ENCODE measurements around the gene PPFIBP2.

PPFIBP2 gene

DNA sequence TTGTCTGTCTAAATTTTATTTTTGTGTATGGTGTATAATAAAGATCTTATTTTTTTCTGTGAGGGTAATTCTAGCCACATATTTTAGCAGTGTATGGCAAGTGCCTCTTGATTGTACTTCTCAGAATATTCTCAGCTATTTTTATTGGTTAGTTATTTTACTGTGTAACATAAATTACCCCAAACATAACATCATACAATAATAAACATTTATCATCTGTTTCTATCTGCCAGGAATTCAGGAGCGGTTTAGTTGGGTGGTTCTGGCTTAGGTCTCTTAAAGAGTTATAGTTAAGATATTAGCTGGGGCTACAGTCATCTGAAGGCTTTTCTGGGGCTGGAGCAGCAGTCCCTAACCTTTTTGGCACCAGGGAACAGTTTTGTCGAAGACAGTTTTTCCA, 47.8 kb downstream of the PPFIBP2 start:
- H3K4me1 ChIP-seq (ENCODE audit: control insufficient read depth in 1 of 2, insufficient read depth in 2 of 2, low read length in 2 of 2): no peaks in the 10 kb centered on the region
- H3K9ac ChIP-seq (ENCODE audit: low read depth in 1 of 2, low read length in 2 of 2): no peak overlapping the region
- no peaks in the 10 kb centered on the region for H3K9me3 ChIP-seq (ENCODE audit: control insufficient read depth in 1 of 2, low read length in 2 of 2)
- H3K27ac ChIP-seq (ENCODE audit: low read depth, low read length): no peak overlapping the region
- H3K27me3 ChIP-seq (ENCODE audit: control insufficient read depth in 1 of 2, insufficient read depth in 2 of 2, low read length in 2 of 2): no peaks in the 10 kb centered on the region
- no peak overlapping the region for H3K4me3 ChIP-seq (ENCODE audit: low read depth in 1 of 2, low read length in 2 of 2)
- peaks cover 0 to 5% of the 10 kb centered on the region in 2 donors for H3K36me3 ChIP-seq (ENCODE audit: control insufficient read depth in 1 of 2, insufficient read depth in 2 of 2, low read length in 2 of 2)

DNA sequence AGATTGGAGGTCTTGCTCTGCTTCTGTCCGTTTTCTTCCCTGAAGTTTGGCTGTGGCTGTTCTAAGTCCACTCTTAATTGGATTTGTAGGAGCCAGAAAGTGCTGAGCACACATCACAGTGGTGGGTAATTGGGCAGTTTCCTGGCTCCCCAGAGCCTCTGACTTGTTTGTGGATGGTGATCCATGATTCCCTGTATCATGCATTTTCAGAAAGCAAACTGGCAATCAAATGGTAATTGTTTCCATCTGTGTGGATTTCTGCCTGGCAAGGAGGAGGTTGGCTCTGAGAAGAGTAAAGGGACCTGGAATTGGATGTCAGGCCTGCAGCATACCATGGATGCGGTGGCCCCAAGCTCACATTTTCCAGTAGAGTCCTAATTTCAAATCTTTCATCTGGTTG, 49.5 kb downstream of the PPFIBP2 start:
- Histone ChIP-seq H3K9me3 (ENCODE audit: control insufficient read depth in 1 of 2, low read length in 2 of 2) (no peaks in the 10 kb centered on the region), H3K4me1 (ENCODE audit: control insufficient read depth in 1 of 2, insufficient read depth in 2 of 2, low read length in 2 of 2) (no peaks in the 10 kb centered on the region), H3K27me3 (ENCODE audit: control insufficient read depth in 1 of 2, insufficient read depth in 2 of 2, low read length in 2 of 2) (no peaks in the 10 kb centered on the region), H3K36me3 (ENCODE audit: control insufficient read depth in 1 of 2, insufficient read depth in 2 of 2, low read length in 2 of 2) (peaks cover 0 to 5% of the 10 kb centered on the region in 2 donors), H3K9ac (ENCODE audit: low read depth in 1 of 2, low read length in 2 of 2) (no peak overlapping the region), H3K27ac (ENCODE audit: low read depth, low read length) (no peak overlapping the region), H3K4me3 (ENCODE audit: low read depth in 1 of 2, low read length in 2 of 2) (no peak overlapping the region)

DNA sequence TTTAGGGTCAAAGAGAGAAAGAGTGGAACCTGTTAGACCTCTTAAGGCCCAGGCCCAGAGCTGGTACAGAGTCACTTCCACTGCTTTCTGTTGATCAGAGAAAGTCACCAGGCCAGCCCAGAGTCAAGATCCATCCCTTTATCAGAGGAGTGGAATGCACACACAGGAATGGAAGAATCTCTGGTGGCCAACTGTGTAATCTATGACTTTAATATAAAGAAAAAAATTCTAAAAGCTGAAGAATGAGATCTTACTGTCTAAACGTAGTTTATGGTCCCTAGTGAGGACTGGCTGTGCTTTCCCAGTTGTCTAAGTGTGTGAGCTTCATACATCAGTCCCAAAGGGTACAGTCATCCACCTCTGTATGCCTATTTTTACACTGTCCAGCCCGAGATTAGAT, 51.0 kb downstream of the PPFIBP2 start:
- Histone ChIP-seq H3K27me3 (ENCODE audit: control insufficient read depth in 1 of 2, insufficient read depth in 2 of 2, low read length in 2 of 2) (no peaks in the 10 kb centered on the region), H3K9ac (ENCODE audit: low read depth in 1 of 2, low read length in 2 of 2) (no peak overlapping the region), H3K36me3 (ENCODE audit: control insufficient read depth in 1 of 2, insufficient read depth in 2 of 2, low read length in 2 of 2) (peaks cover 0 to 5% of the 10 kb centered on the region in 2 donors), H3K4me3 (ENCODE audit: low read depth in 1 of 2, low read length in 2 of 2) (no peak overlapping the region), H3K9me3 (ENCODE audit: control insufficient read depth in 1 of 2, low read length in 2 of 2) (no peaks in the 10 kb centered on the region), H3K27ac (ENCODE audit: low read depth, low read length) (no peak overlapping the region), H3K4me1 (ENCODE audit: control insufficient read depth in 1 of 2, insufficient read depth in 2 of 2, low read length in 2 of 2) (no peaks in the 10 kb centered on the region)

DNA sequence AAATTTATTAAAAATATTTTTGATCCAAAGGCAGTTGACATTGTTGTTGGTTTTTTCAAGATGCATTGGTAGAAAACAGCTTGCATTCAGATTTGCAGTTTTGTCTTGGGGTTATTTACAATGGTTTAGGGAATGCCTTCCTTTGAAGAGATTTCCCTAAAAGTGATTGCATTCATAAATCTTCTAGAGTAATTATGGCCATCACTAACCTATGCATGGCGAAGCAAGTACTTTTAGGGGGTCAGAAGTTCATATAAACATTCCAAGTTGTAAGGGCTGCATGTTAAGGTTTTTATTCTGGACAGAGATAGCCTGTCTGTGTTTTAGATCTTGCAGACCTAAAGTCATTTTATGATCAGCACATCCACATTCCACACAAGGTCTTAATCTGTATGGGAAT, 53.5 kb downstream of the PPFIBP2 start:
- Histone ChIP-seq H3K4me1 (ENCODE audit: control insufficient read depth in 1 of 2, insufficient read depth in 2 of 2, low read length in 2 of 2) (peaks cover 6% of the 10 kb centered on the region in 2 donors), H3K36me3 (ENCODE audit: control insufficient read depth in 1 of 2, insufficient read depth in 2 of 2, low read length in 2 of 2) (peaks cover 0 to 5% of the 10 kb centered on the region in 2 donors), H3K9me3 (ENCODE audit: control insufficient read depth in 1 of 2, low read length in 2 of 2) (no peaks in the 10 kb centered on the region), H3K27me3 (ENCODE audit: control insufficient read depth in 1 of 2, insufficient read depth in 2 of 2, low read length in 2 of 2) (no peaks in the 10 kb centered on the region), H3K9ac (ENCODE audit: low read depth in 1 of 2, low read length in 2 of 2) (no peak overlapping the region), H3K27ac (ENCODE audit: low read depth, low read length) (no peak overlapping the region), H3K4me3 (ENCODE audit: low read depth in 1 of 2, low read length in 2 of 2) (no peak overlapping the region)

DNA sequence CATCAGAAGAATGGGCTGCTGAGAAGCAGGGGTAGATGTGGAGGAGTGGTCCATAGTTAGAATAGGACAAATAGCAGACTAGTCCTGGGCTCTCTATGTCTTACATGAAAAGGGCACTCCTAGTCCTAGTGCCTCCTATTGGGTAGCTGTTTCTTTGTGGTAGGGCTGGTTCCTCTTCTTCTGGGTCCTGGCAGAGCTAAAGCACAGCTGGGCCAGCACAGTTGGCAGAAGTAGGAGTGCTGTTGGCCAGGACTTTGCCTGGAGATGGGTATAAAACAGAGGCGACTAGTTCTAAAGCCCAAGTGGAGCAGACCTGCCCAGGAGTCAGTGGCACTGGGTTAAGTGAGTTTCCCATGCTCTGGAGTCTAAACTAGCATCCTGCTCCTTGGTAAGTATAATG, 55.2 kb downstream of the PPFIBP2 start:
- H3K4me1 ChIP-seq (ENCODE audit: control insufficient read depth in 1 of 2, insufficient read depth in 2 of 2, low read length in 2 of 2): peaks cover 18 to 21% of the 10 kb centered on the region in 2 donors
- no peak overlapping the region for H3K27ac ChIP-seq (ENCODE audit: low read depth, low read length)
- no peak overlapping the region for H3K4me3 ChIP-seq (ENCODE audit: low read depth in 1 of 2, low read length in 2 of 2)
- no peak overlapping the region for H3K9ac ChIP-seq (ENCODE audit: low read depth in 1 of 2, low read length in 2 of 2)
- no peaks in the 10 kb centered on the region for H3K9me3 ChIP-seq (ENCODE audit: control insufficient read depth in 1 of 2, low read length in 2 of 2)
- H3K27me3 ChIP-seq (ENCODE audit: control insufficient read depth in 1 of 2, insufficient read depth in 2 of 2, low read length in 2 of 2): no peaks in the 10 kb centered on the region
- peaks cover 0 to 5% of the 10 kb centered on the region in 2 donors for H3K36me3 ChIP-seq (ENCODE audit: control insufficient read depth in 1 of 2, insufficient read depth in 2 of 2, low read length in 2 of 2)

DNA sequence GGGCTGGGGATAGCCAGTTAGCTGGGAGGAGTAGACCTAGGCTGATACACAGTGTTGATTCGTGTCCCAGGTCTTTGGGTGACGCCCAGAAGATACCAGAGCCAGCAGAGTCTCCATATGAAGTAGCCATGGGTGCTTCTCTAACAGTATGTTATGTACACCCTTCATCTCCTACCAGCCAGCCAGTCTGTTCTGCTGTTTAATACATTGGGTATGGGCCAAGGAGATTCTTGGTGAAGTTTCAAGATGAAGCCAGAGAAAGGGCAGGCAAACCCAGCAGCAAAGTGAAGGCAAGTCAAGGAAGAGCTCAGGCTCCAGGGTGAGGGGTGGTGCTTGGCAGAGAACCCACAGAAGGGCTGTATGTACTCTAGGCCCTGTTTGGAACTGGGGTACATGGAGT, 56.4 kb downstream of the PPFIBP2 start:
- H3K9ac ChIP-seq (ENCODE audit: low read depth in 1 of 2, low read length in 2 of 2): no peak overlapping the region
- H3K27me3 ChIP-seq (ENCODE audit: control insufficient read depth in 1 of 2, insufficient read depth in 2 of 2, low read length in 2 of 2): no peaks in the 10 kb centered on the region
- H3K4me1 ChIP-seq (ENCODE audit: control insufficient read depth in 1 of 2, insufficient read depth in 2 of 2, low read length in 2 of 2): peaks cover 30 to 33% of the 10 kb centered on the region in 2 donors
- H3K27ac ChIP-seq (ENCODE audit: low read depth, low read length): no peak overlapping the region
- no peak overlapping the region for H3K4me3 ChIP-seq (ENCODE audit: low read depth in 1 of 2, low read length in 2 of 2)
- peaks cover 0 to 5% of the 10 kb centered on the region in 2 donors for H3K36me3 ChIP-seq (ENCODE audit: control insufficient read depth in 1 of 2, insufficient read depth in 2 of 2, low read length in 2 of 2)
- no peaks in the 10 kb centered on the region for H3K9me3 ChIP-seq (ENCODE audit: control insufficient read depth in 1 of 2, low read length in 2 of 2)

DNA sequence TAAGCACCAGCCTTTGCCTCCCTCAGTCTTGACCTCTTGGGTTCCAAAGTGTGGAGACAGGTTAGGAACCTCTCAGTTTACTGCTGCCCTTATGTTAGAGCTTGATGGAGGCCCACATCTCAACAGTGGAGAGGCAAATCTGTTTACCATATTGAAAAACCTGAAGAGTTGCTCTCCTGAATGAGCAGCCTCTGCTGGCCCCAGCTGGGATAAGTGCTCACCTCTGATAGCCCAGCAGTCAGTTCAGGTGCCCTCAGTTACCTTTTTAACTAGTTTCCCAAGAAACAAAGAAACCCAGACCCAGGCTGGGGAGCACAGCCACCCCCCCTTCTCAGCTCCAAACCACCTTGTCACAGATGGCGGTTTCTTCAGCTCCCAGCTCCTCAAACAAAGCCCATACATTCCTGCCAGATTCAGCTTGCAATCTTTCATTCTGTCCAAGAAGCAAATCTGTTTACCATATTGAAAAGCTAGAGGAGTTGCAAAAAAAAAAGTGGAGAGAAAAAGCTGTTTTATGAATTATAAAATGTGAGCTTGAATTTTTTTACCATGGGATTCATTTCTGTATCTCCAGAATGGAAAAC, 57.2 kb downstream of the PPFIBP2 start:
- H3K4me1 ChIP-seq (ENCODE audit: control insufficient read depth in 1 of 2, insufficient read depth in 2 of 2, low read length in 2 of 2): peaks cover 38 to 41% of the 10 kb centered on the region in 2 donors
- H3K36me3 ChIP-seq (ENCODE audit: control insufficient read depth in 1 of 2, insufficient read depth in 2 of 2, low read length in 2 of 2): no peaks in the 10 kb centered on the region
- no peak overlapping the region for H3K27ac ChIP-seq (ENCODE audit: low read depth, low read length)
- H3K9me3 ChIP-seq (ENCODE audit: control insufficient read depth in 1 of 2, low read length in 2 of 2): no peaks in the 10 kb centered on the region
- H3K4me3 ChIP-seq (ENCODE audit: low read depth in 1 of 2, low read length in 2 of 2): no peak overlapping the region
- H3K27me3 ChIP-seq (ENCODE audit: control insufficient read depth in 1 of 2, insufficient read depth in 2 of 2, low read length in 2 of 2): no peaks in the 10 kb centered on the region
- H3K9ac ChIP-seq (ENCODE audit: low read depth in 1 of 2, low read length in 2 of 2): no peak overlapping the region

DNA sequence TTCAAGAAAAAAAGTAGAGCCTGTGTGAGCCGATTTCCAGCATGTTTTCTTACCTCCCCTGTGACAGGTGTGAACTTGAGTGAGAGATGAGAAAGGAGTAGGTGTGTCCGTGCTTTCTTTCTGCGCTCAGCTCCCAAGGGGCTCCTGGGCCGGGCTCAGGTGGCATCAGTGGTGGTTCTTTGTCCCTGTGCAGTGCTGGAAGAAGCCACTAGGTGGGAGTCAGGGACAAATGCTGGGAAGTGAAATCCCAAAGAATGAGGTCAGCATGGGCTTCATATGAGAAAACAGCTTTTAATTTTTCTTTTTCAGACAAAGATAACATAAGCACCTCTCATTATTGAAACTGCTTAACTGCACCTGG, 57.8 kb downstream of the PPFIBP2 start:
- H3K27ac ChIP-seq (ENCODE audit: low read depth, low read length): no peak overlapping the region
- H3K4me1 ChIP-seq (ENCODE audit: control insufficient read depth in 1 of 2, insufficient read depth in 2 of 2, low read length in 2 of 2): peaks cover 44 to 46% of the 10 kb centered on the region in 2 donors
- H3K27me3 ChIP-seq (ENCODE audit: control insufficient read depth in 1 of 2, insufficient read depth in 2 of 2, low read length in 2 of 2): no peaks in the 10 kb centered on the region
- H3K36me3 ChIP-seq (ENCODE audit: control insufficient read depth in 1 of 2, insufficient read depth in 2 of 2, low read length in 2 of 2): no peaks in the 10 kb centered on the region
- no peaks in the 10 kb centered on the region for H3K9me3 ChIP-seq (ENCODE audit: control insufficient read depth in 1 of 2, low read length in 2 of 2)
- no peak overlapping the region for H3K4me3 ChIP-seq (ENCODE audit: low read depth in 1 of 2, low read length in 2 of 2)
- H3K9ac ChIP-seq (ENCODE audit: low read depth in 1 of 2, low read length in 2 of 2): no peak overlapping the region

DNA sequence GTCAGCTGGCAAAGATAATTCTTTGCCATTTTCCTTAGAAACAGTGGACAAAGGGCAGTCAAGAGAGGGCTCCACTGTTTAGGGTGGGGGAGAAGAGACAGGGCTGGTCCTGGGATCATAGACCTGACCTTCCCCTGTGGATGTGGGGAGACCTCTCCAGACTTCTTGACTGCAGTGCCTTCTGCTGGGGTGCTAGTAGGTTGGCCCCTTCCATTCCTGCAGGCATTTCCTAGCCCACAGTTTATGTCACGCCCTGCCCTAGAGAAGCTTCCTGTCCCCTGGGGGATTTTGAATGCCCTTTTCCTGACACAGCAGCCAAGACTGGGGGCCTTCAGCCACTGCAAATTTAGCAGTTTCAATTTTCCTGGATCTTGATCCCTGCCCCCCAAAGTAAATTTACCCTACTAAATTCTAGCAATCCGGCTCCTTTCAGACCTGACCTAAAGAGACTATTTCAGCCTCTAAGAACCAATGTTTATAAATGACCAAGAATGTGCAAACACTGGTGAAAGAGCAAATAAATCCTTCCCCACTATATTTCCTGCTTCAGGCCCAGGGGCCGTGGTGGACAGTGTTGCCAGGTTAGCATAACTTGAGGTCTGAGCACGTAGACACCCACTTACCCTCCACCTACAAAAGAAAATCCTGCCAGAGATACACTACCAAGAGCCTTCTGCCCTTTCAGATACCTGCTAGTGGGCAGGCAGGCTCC, 58.4 kb downstream of the PPFIBP2 start:
- Histone ChIP-seq H3K36me3 (ENCODE audit: control insufficient read depth in 1 of 2, insufficient read depth in 2 of 2, low read length in 2 of 2) (no peaks in the 10 kb centered on the region), H3K4me3 (ENCODE audit: low read depth in 1 of 2, low read length in 2 of 2) (no peak overlapping the region), H3K27ac (ENCODE audit: low read depth, low read length) (no peak overlapping the region), H3K9ac (ENCODE audit: low read depth in 1 of 2, low read length in 2 of 2) (no peak overlapping the region), H3K9me3 (ENCODE audit: control insufficient read depth in 1 of 2, low read length in 2 of 2) (no peaks in the 10 kb centered on the region), H3K4me1 (ENCODE audit: control insufficient read depth in 1 of 2, insufficient read depth in 2 of 2, low read length in 2 of 2) (peaks cover 46% of the 10 kb centered on the region in 2 donors), H3K27me3 (ENCODE audit: control insufficient read depth in 1 of 2, insufficient read depth in 2 of 2, low read length in 2 of 2) (no peaks in the 10 kb centered on the region)

DNA sequence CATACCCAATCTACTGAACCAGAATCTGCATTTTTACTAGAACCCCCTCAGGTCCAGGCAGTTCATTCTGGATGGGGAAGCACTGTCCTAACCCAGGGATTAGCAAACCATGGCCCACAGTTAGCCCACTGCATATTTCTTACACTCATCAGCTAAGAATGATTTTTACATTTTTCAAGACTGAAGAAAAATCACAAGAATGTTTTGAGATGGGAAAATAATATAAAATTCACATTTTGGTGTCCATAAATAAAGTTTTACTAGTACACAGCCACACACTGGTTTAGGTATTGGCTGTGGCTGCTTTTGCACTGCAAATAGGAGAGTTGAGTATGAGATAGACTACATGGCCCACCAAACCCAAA, 59.4 kb downstream of the PPFIBP2 start:
- H3K27ac ChIP-seq (ENCODE audit: low read depth, low read length): no peak overlapping the region
- no peaks in the 10 kb centered on the region for H3K27me3 ChIP-seq (ENCODE audit: control insufficient read depth in 1 of 2, insufficient read depth in 2 of 2, low read length in 2 of 2)
- H3K4me1 ChIP-seq (ENCODE audit: control insufficient read depth in 1 of 2, insufficient read depth in 2 of 2, low read length in 2 of 2): peaks cover 46 to 50% of the 10 kb centered on the region in 2 donors
- H3K9me3 ChIP-seq (ENCODE audit: control insufficient read depth in 1 of 2, low read length in 2 of 2): no peaks in the 10 kb centered on the region
- no peaks in the 10 kb centered on the region for H3K36me3 ChIP-seq (ENCODE audit: control insufficient read depth in 1 of 2, insufficient read depth in 2 of 2, low read length in 2 of 2)
- no peak overlapping the region for H3K9ac ChIP-seq (ENCODE audit: low read depth in 1 of 2, low read length in 2 of 2)
- H3K4me3 ChIP-seq (ENCODE audit: low read depth in 1 of 2, low read length in 2 of 2): peak overlapping the region; percentile 2 to 40

Data from duodenal mucosa (tissue), 2 donors.